ENCODE data around the gene MGRN1. TPM values are rescaled to one million over a fixed set of nuclear protein-coding genes. Genes with fewer than 3 reads are reported as not detected.

MGRN1 gene
- total RNA-seq, 2 donors from 2014 or later, result 33.1 to 44.6 TPM

GRCh38 chr16:4701791-4702465 is 77.3 kb downstream of the MGRN1 start:
- no peak for ATAC-seq
- intact Hi-C loops (cut with DNase I), result no loop called here
- DNase-seq, result no peak

- no peak for DNase-seq
- intact Hi-C loops (cut with DNase I), result no loop called here
Measured at GRCh38 chr16:4702466-4702808, 77.8 kb downstream of the MGRN1 start.

GRCh38 chr16:4703906-4704305 is 79.3 kb downstream of the MGRN1 start:
- DNase-seq (no peak), ATAC-seq (no peak)
- intact Hi-C loops (cut with DNase I), result no loop called here

More at GRCh38 chr16:4702466-4702808, 77.8 kb downstream of the MGRN1 start:
- no peak for ATAC-seq

GRCh38 chr16:4704491-4704890 is 79.9 kb downstream of the MGRN1 start:
- DNase-seq (no peak), ATAC-seq (no peak)
- intact Hi-C loops (cut with DNase I), result no loop called here

- ATAC-seq (no peak), DNase-seq (no peak)
- intact Hi-C loops (cut with DNase I), result no loop called here
Measured at GRCh38 chr16:4704913-4705312, 80.3 kb downstream of the MGRN1 start.

GRCh38 chr16:4706871-4707270 is 82.2 kb downstream of the MGRN1 start:
- ATAC-seq, result no peak
- DNase-seq, result no peak
- intact Hi-C loops (cut with DNase I), result no loop called here

GRCh38 chr16:4709481-4709880 is 84.9 kb downstream of the MGRN1 start:
- DNase-seq (no peak), ATAC-seq (no peak)
- intact Hi-C loops (cut with DNase I), result no loop called here

GRCh38 chr16:4713663-4714501 is 89.3 kb downstream of the MGRN1 start:
- intact Hi-C loops (cut with DNase I), result no loop called here
- ATAC-seq, result no peak

GRCh38 chr16:4714996-4715395 is 90.4 kb downstream of the MGRN1 start:
- no peak for ATAC-seq
- intact Hi-C loops (cut with DNase I), result no loop called here
- DNase-seq, result no peak

More at GRCh38 chr16:4713663-4714501, 89.3 kb downstream of the MGRN1 start:
- no peak for DNase-seq

GRCh38 chr16:4718466-4718865 is 93.8 kb downstream of the MGRN1 start:
- DNase-seq (no peak), ATAC-seq (no peak)
- intact Hi-C loops (cut with DNase I), result no loop called here

- intact Hi-C loops (cut with DNase I), result no loop called here
- DNase-seq, result no peak
- ATAC-seq, result no peak
Measured at GRCh38 chr16:4723071-4723767, 98.6 kb downstream of the MGRN1 start.

GRCh38 chr16:4724661-4725270 is 100.1 kb downstream of the MGRN1 start:
- intact Hi-C loops (cut with DNase I), result no loop called here
- no peak for DNase-seq
- ATAC-seq, result no peak

GRCh38 chr16:4726616-4727015 is 102.0 kb downstream of the MGRN1 start:
- no peak for DNase-seq
- intact Hi-C loops (cut with DNase I), result no loop called here
- no peak for ATAC-seq

- ATAC-seq (no peak), DNase-seq (no peak)
- intact Hi-C loops (cut with DNase I), result no loop called here
Measured at GRCh38 chr16:4728676-4729075, 104.0 kb downstream of the MGRN1 start.

- no peak for ATAC-seq
- intact Hi-C loops (cut with DNase I), result no loop called here
- DNase-seq, result no peak
Measured at GRCh38 chr16:4729876-4730275, 105.2 kb downstream of the MGRN1 start.

GRCh38 chr16:4733211-4733742 is 108.7 kb downstream of the MGRN1 start:
- ATAC-seq, result no peak
- intact Hi-C loops (cut with DNase I), result no loop called here
- no peak for DNase-seq

- DNase-seq (peak; percentile 45), ATAC-seq (peak in 1 of 2 donors; percentile 2)
- intact Hi-C loops (cut with DNase I), result no loop called here
Measured at GRCh38 chr16:4733747-4734062, 109.1 kb downstream of the MGRN1 start.

- peak; percentile 97 for DNase-seq
- intact Hi-C loops (cut with DNase I), result no loop called here
- ATAC-seq, result peak; percentile 98
Measured at GRCh38 chr16:4734063-4734729, 109.6 kb downstream of the MGRN1 start, which contains the start of the genes ANKS3 and DNAAF8. TSS of gene ANKS3 (minus strand) at chr16:4734271. CDS start at chr16:4730149, 4,122 bp downstream. TSS of gene DNAAF8 (plus strand) at chr16:4734537. CDS start at chr16:4736515, 1,978 bp downstream.

All from left cardiac atrium (tissue), 4 donors.